Measurements from ENCODE around the gene EPB41L3. TPM values are rescaled to one million over a fixed set of nuclear protein-coding genes. Genes with fewer than 3 reads are reported as not detected.

The EPB41L3 gene
- total and polyA plus RNA-seq, 2 experiments from 2014 or later = 20.8 to 24.5 TPM

- 88% methylated on average over 3 of the region's 3 CpGs for WGBS (ENCODE audit: low lambda C conversion rate, missing lambda C conversion rate)
- DNase-seq (ENCODE audit: low spot score) = no peak
- Histone ChIP-seq H3K27ac (no peak overlapping the region), H3K27me3 (no peaks in the 10 kb centered on the region), H3K36me3 (replicated peaks; ENCODE audit: insufficient read depth, low read depth) (no peaks in the 10 kb centered on the region), H3K4me3 (no peak overlapping the region), H3K9me2 (replicated peaks; ENCODE audit: insufficient read depth) (no peaks in the 10 kb centered on the region), H3K79me2 (no peaks in the 10 kb centered on the region), H3K4me1 (ENCODE audit: insufficient read depth) (no peaks in the 10 kb centered on the region), H3K4me2 (no peak overlapping the region), H3K9me3 (ENCODE audit: low read depth) (no peaks in the 10 kb centered on the region), H4K20me1 (ENCODE audit: insufficient read depth, poor library complexity, severe bottlenecking) (no peaks in the 10 kb centered on the region), H2AFZ (no peak overlapping the region)
- no peak for TF ChIP-seq EZH2 (IDR thresholded peaks at IDR 0.05; ENCODE audit: borderline replicate concordance)
- TF ChIP-seq EZH2phosphoT487 (IDR thresholded peaks at IDR 0.05; ENCODE audit: low read depth, severe bottlenecking, unreplicated experiment) = no peak
- TF ChIP-seq CTCF (IDR thresholded peaks at IDR 0.05; ENCODE audit: poor library complexity) = no peak
Measured at GRCh38 chr18:5420906-5421305, 122.9 kb downstream of the EPB41L3 start.

DNA sequence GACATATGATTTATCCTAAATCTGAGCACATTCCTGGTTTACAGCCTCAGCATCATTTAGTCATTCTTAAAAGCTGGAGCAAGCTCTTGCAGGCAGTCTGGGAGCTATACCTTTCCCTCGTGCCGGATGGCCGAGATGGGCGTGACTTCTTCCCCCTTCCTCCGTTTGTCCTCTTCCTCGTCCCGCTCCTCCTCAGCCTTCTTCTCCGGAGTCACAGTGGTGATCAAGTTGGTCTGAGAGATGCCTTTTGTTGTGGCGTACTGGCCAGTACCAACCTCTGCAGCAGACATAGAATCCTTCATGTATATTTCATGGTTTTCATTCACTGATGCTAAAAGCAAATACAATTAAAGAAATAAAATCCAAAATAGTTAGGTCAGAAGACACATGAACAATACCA, 124.2 kb downstream of the EPB41L3 start:
- Histone ChIP-seq H3K4me2 (no peak overlapping the region), H4K20me1 (ENCODE audit: insufficient read depth, poor library complexity, severe bottlenecking) (no peaks in the 10 kb centered on the region), H3K36me3 (replicated peaks; ENCODE audit: insufficient read depth, low read depth) (no peaks in the 10 kb centered on the region), H3K9me2 (replicated peaks; ENCODE audit: insufficient read depth) (no peaks in the 10 kb centered on the region), H3K4me1 (ENCODE audit: insufficient read depth) (no peaks in the 10 kb centered on the region), H3K79me2 (no peaks in the 10 kb centered on the region), H2AFZ (no peak overlapping the region), H3K27ac (no peak overlapping the region), H3K4me3 (no peak overlapping the region), H3K27me3 (no peaks in the 10 kb centered on the region), H3K9me3 (ENCODE audit: low read depth) (no peaks in the 10 kb centered on the region)
- DNase-seq (ENCODE audit: low spot score) = no peak
- 93% methylated on average over 9 of the region's 9 CpGs for WGBS (ENCODE audit: low lambda C conversion rate, missing lambda C conversion rate)
- TF ChIP-seq CTCF (IDR thresholded peaks at IDR 0.05; ENCODE audit: poor library complexity) (no peak), EZH2 (IDR thresholded peaks at IDR 0.05; ENCODE audit: borderline replicate concordance) (no peak), EZH2phosphoT487 (IDR thresholded peaks at IDR 0.05; ENCODE audit: low read depth, severe bottlenecking, unreplicated experiment) (no peak)

GRCh38 chr18:5419030-5419429, 124.8 kb downstream of the EPB41L3 start:
- DNase-seq (ENCODE audit: low spot score) = no peak
- Histone ChIP-seq H4K20me1 (ENCODE audit: insufficient read depth, poor library complexity, severe bottlenecking) (no peaks in the 10 kb centered on the region), H3K9me2 (replicated peaks; ENCODE audit: insufficient read depth) (peaks cover 4% of the 10 kb centered on the region), H2AFZ (no peak overlapping the region), H3K27me3 (no peaks in the 10 kb centered on the region), H3K79me2 (no peaks in the 10 kb centered on the region), H3K9me3 (ENCODE audit: low read depth) (no peaks in the 10 kb centered on the region), H3K4me1 (ENCODE audit: insufficient read depth) (no peaks in the 10 kb centered on the region), H3K36me3 (replicated peaks; ENCODE audit: insufficient read depth, low read depth) (no peaks in the 10 kb centered on the region), H3K27ac (no peak overlapping the region), H3K4me3 (no peak overlapping the region), H3K4me2 (no peak overlapping the region)
- WGBS (ENCODE audit: low lambda C conversion rate, missing lambda C conversion rate) = 97% methylated on average over 2 of the region's 2 CpGs
- TF ChIP-seq CTCF (IDR thresholded peaks at IDR 0.05; ENCODE audit: poor library complexity) (no peak), EZH2 (IDR thresholded peaks at IDR 0.05; ENCODE audit: borderline replicate concordance) (no peak)

DNA sequence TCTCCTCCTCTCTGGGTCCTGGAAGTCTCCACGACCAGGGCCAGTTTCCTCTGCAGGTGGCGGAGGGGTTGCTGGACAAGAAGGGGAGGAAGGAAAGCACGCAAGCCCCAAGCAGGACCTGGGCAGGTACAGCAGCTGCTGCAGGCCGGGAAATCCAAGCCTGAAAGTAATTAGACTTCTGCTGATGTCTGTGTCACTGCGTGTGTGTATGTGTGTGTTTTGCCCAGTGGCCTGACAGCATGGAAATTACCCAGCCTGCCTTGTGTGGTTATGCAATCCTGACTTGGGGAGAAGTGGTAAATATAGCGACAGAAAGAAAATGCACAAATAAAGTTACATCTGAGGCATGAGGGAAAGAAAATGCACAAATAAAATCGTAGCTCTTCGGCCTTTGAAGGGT, 126.5 kb downstream of the EPB41L3 start:
- Histone ChIP-seq H3K4me2 (no peak overlapping the region), H4K20me1 (ENCODE audit: insufficient read depth, poor library complexity, severe bottlenecking) (no peaks in the 10 kb centered on the region), H3K9me2 (replicated peaks; ENCODE audit: insufficient read depth) (peaks cover 4% of the 10 kb centered on the region), H3K9me3 (ENCODE audit: low read depth) (no peaks in the 10 kb centered on the region), H3K27me3 (no peaks in the 10 kb centered on the region), H3K4me1 (ENCODE audit: insufficient read depth) (no peaks in the 10 kb centered on the region), H3K27ac (no peak overlapping the region), H3K4me3 (no peak overlapping the region), H3K36me3 (replicated peaks; ENCODE audit: insufficient read depth, low read depth) (no peaks in the 10 kb centered on the region), H2AFZ (no peak overlapping the region), H3K79me2 (no peaks in the 10 kb centered on the region)
- no peak for TF ChIP-seq EZH2 (IDR thresholded peaks at IDR 0.05; ENCODE audit: borderline replicate concordance)
- no peak for TF ChIP-seq EZH2phosphoT487 (IDR thresholded peaks at IDR 0.05; ENCODE audit: low read depth, severe bottlenecking, unreplicated experiment)
- TF ChIP-seq CTCF (IDR thresholded peaks at IDR 0.05; ENCODE audit: poor library complexity) = no peak
- DNase-seq (ENCODE audit: low spot score) = peak; percentile 50
- 70% methylated on average over 8 of the region's 8 CpGs for WGBS (ENCODE audit: low lambda C conversion rate, missing lambda C conversion rate)
